Nephron progenitor cell (in vitro differentiated cells): ENCODE results near the gene CD302.
"Not testable (repeated sequence)": the region's sequence is repeated elsewhere in the genome, so short reads cannot be mapped to it uniquely, and the experiment has no call there.

Source experiments
- DNase-seq: peaks from one replicate; pipeline ENCODE4 v3.0.0; 2021
- H3K27ac Mint-ChIP-seq: 2 replicates; pipeline ENCODE4 v1.8.0; 2021; ENCODE audit warnings: mild to moderate bottlenecking, moderate library complexity, mixed read lengths
- H3K27me3 Mint-ChIP-seq: 2 replicates; pipeline ENCODE4 v1.8.0; 2021; ENCODE audit warnings: mild to moderate bottlenecking, low read depth, mixed read lengths; ENCODE audit not compliant: poor library complexity
- H3K36me3 Mint-ChIP-seq: 2 replicates; pipeline ENCODE4 v1.8.0; 2021; ENCODE audit warnings: low read depth, mixed read lengths
- H3K4me1 Mint-ChIP-seq: 2 replicates; pipeline ENCODE4 v1.8.0; 2021; ENCODE audit warnings: mixed read lengths
- H3K4me3 Mint-ChIP-seq: 2 replicates; pipeline ENCODE4 v1.8.0; 2021; ENCODE audit warnings: mild to moderate bottlenecking, moderate library complexity, mixed read lengths
- H3K9me3 Mint-ChIP-seq: 2 replicates; pipeline ENCODE4 v1.8.0; 2021; ENCODE audit warnings: mild to moderate bottlenecking, moderate library complexity, mixed read lengths
- TF ChIP-seq, protein P1 (sequence below): fragments of 200-600 bp; sonication (generic); IDR thresholded peaks from 2 replicates; pipeline ENCODE4 v1.5.0; 2021; ENCODE audit warnings: antibody characterized with exemption

CD302 gene

DNA sequence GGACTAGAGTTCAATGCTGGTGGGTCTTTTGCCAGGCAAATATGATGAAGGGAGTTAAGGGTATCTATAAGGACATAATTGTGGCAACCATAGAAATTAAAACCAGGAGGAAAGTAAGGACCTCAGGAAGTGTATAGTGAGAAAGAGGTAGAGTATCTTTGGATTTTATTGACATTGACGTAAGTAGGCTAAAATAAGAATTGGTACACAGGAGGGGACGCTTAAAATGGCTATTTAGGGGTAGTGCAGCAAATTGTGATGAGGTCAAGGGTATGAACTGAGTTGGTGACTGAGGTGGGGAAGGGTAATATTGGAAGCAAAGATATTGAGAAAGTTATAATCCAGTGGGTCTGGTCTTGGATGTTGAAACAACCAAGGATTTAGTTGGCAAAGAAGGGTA is 43.0 kb downstream of the CD302 start:
- peaks cover 24% of the 10 kb centered on the region for H3K36me3 Mint-ChIP-seq
- no peaks in the 10 kb centered on the region for H3K27me3 Mint-ChIP-seq
- H3K9me3 Mint-ChIP-seq = no peaks in the 10 kb centered on the region
- TF ChIP-seq, protein P1, sequence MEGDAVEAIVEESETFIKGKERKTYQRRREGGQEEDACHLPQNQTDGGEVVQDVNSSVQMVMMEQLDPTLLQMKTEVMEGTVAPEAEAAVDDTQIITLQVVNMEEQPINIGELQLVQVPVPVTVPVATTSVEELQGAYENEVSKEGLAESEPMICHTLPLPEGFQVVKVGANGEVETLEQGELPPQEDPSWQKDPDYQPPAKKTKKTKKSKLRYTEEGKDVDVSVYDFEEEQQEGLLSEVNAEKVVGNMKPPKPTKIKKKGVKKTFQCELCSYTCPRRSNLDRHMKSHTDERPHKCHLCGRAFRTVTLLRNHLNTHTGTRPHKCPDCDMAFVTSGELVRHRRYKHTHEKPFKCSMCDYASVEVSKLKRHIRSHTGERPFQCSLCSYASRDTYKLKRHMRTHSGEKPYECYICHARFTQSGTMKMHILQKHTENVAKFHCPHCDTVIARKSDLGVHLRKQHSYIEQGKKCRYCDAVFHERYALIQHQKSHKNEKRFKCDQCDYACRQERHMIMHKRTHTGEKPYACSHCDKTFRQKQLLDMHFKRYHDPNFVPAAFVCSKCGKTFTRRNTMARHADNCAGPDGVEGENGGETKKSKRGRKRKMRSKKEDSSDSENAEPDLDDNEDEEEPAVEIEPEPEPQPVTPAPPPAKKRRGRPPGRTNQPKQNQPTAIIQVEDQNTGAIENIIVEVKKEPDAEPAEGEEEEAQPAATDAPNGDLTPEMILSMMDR = no peak
- H3K27ac Mint-ChIP-seq = no peak overlapping the region
- no peak overlapping the region for H3K4me3 Mint-ChIP-seq
- no peaks in the 10 kb centered on the region for H3K4me1 Mint-ChIP-seq
- DNase-seq = no peak

DNA sequence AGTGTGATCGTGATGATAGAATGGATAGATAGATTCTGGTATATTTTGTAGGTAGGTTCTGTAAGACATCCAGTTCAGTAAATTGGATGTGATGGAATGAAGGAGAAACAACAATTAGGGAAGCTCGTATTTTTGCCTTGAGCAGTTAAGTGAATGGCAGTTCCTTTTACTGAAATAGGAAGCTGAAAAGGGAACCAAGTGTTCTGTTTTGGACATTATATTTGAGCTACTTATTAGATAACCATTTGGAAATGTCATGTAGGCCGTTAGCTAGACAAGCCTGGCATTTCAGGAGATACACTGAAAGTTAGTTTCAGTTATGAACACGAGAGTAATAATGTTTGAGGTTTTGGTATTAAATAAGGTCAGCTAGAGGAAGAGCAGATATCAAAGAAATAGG is 44.2 kb downstream of the CD302 start:
- DNase-seq = no peak
- Mint-ChIP-seq H3K27ac (no peak overlapping the region), H3K27me3 (no peaks in the 10 kb centered on the region), H3K36me3 (peaks cover 27% of the 10 kb centered on the region), H3K4me1 (no peaks in the 10 kb centered on the region), H3K4me3 (no peak overlapping the region), H3K9me3 (no peaks in the 10 kb centered on the region)
- TF ChIP-seq, protein P1 = no peak

DNA sequence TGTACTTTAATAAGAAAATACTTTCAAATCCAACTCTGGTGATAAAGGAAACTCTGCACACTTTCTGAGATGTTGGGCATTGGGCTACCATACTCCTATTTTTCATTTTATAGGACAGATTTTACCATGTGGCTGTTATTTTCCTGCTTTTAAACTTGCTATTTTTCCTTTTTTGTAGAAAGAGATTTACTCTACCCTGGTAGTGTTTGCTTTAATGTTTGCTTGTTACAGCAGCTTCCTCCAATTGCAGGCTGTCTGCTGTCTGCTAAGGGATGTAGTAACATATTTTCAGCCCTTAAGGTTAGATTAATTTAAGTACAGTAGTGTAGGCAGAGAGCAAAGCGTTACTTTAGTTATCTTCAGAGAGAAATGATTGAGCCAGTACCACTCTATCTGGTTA is 47.1 kb downstream of the CD302 start:
- Mint-ChIP-seq H3K27ac (no peak overlapping the region), H3K4me3 (no peak overlapping the region), H3K36me3 (peaks cover 41% of the 10 kb centered on the region), H3K4me1 (no peaks in the 10 kb centered on the region), H3K9me3 (peaks cover 3% of the 10 kb centered on the region), H3K27me3 (no peaks in the 10 kb centered on the region)
- TF ChIP-seq, protein P1 = no peak
- no peak for DNase-seq

DNA sequence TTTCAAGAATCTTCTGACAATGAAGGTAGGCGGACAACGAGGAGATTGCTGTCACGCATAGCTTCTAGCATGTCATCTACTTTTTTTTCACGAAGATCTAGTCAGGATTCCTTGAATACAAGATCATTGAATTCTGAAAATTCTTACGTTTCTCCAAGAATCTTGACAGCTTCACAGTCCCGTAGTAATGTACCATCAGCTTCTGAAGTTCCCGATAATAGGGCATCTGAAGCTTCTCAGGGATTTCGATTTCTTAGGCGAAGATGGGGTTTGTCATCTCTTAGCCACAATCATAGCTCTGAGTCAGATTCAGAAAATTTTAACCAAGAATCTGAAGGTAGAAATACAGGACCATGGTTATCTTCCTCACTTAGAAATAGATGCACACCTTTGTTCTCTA is 49.9 kb downstream of the CD302 start:
- Mint-ChIP-seq H3K4me3 (no peak overlapping the region), H3K36me3 (peaks cover 68% of the 10 kb centered on the region), H3K27ac (no peak overlapping the region), H3K4me1 (no peaks in the 10 kb centered on the region), H3K27me3 (no peaks in the 10 kb centered on the region), H3K9me3 (peaks cover 3% of the 10 kb centered on the region)
- TF ChIP-seq, protein P1 = no peak
- DNase-seq = no peak

DNA sequence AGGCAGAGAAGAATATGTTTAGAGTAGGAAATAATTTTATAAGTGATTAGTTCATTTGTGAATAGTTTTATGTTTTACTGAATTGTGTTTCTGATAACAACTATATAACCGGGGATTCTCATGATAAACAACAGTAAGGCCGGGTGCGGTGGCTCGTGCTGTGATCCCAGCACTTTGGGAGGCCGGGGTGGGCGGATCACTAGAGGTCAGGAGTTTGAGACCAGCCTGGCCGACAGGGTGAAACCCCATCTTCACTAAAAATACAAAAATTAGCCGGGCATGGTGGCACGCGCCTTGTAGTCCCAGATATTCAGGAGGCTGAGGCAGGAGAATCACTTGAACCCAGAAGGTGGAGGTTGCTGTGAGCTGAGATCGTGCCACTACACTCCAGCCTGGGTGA is 52.8 kb downstream of the CD302 start:
- H3K27me3 Mint-ChIP-seq, H3K4me3 Mint-ChIP-seq, H3K4me1 Mint-ChIP-seq, H3K9me3 Mint-ChIP-seq, DNase-seq: not testable (repeated sequence)
- H3K27ac Mint-ChIP-seq = peak overlapping the region; percentile 13
- H3K36me3 Mint-ChIP-seq = peaks cover 89% of the 10 kb centered on the region

DNA sequence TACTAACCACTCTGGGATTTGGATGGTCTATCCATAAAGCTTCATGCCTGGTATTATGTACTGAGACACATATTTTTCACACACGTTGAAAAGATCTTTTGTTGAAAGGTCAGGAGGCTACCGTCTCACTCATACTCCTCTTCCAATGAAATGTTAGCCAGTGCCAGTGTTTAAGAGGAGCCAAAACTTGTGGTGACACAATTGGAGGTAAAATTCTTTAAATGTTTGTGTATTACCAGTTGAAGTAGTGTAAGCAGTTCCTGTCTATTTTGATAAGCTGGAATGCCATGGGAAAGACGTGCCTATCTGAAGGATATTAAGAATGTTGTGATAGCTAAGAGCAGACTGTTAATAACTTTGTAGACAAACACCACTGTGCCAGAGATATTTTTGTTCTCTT is 53.6 kb downstream of the CD302 start:
- no peak for DNase-seq
- Mint-ChIP-seq H3K9me3 (peaks cover 3% of the 10 kb centered on the region), H3K4me3 (no peak overlapping the region), H3K4me1 (no peaks in the 10 kb centered on the region), H3K36me3 (peaks cover 90% of the 10 kb centered on the region), H3K27me3 (no peaks in the 10 kb centered on the region), H3K27ac (no peak overlapping the region)
- TF ChIP-seq, protein P1 = no peak
